Adipocyte (in vitro differentiated cells): ENCODE data around the gene ENO4.

Experiments
- DNase-seq: peaks from one replicate; pipeline ENCODE4 v3.0.0-alpha.2; 2015; ENCODE audit warnings: low read depth
- H3K27me3 ChIP-seq: replicated peaks from 2 replicates; pipeline ENCODE4 v1.7.0; 2013; ENCODE audit warnings: mild to moderate bottlenecking, low read length, moderate library complexity; ENCODE audit not compliant: control insufficient read depth, insufficient read depth
- H3K36me3 ChIP-seq: 2 replicates; pipeline ENCODE4 v1.7.0; 2013; ENCODE audit warnings: low read length, mild to moderate bottlenecking, moderate library complexity; ENCODE audit not compliant: control insufficient read depth, insufficient read depth, severe bottlenecking
- H3K4me1 ChIP-seq: 2 replicates; pipeline ENCODE4 v1.7.0; 2013; ENCODE audit warnings: mild to moderate bottlenecking, low read length, moderate library complexity; ENCODE audit not compliant: control insufficient read depth, insufficient read depth
- H3K4me3 ChIP-seq: 2 replicates; pipeline ENCODE4 v1.7.0; 2013; ENCODE audit warnings: mild to moderate bottlenecking, low read length, moderate library complexity
- H3K9ac ChIP-seq: 2 replicates; pipeline ENCODE4 v1.7.0; 2013; ENCODE audit warnings: mild to moderate bottlenecking, low read length, moderate library complexity
- H3K9me3 ChIP-seq: 2 replicates; pipeline ENCODE4 v1.7.0; 2013; ENCODE audit warnings: mild to moderate bottlenecking, low read length, moderate library complexity; ENCODE audit not compliant: control insufficient read depth

Gene ENO4

GRCh38 chr10:116833986-116834985, 15.0 kb upstream of the ENO4 start:
- Histone ChIP-seq H3K4me1 (no peaks in the 10 kb centered on the region), H3K27me3 (peaks cover 24% of the 10 kb centered on the region), H3K36me3 (no peaks in the 10 kb centered on the region), H3K9ac (no peak overlapping the region), H3K4me3 (no peak overlapping the region), H3K9me3 (no peaks in the 10 kb centered on the region)
- no peak for DNase-seq

- H3K4me1 ChIP-seq = no peaks in the 10 kb centered on the region
- DNase-seq = no peak
These were observed 13.6 kb upstream of the ENO4 start for GRCh38 chr10:116835658-116836057.

DNA sequence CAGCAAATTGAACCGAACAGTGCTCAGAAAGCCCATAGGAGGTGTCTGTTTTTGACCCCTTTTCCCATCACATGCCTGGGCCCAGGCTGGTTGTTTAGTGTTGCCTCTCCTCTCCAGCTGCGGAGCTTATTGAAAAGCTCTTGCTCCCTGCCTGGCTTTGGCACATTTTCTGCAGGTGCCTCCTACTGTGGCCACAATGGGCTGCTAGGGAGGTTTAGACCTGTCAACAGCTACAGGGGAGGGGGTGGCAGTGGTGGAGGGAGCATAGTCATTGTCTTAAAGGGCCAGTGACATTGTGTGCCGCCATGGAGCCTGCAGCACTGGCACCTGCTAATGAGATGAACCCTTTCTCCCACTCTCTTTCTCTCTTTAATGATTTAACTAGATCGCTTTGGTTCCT, 13.2 kb upstream of the ENO4 start:
- H3K27me3 ChIP-seq = peaks cover 24% of the 10 kb centered on the region
- DNase-seq = no peak
- H3K4me1 ChIP-seq = no peaks in the 10 kb centered on the region
- H3K9me3 ChIP-seq = no peaks in the 10 kb centered on the region
- H3K4me3 ChIP-seq = no peak overlapping the region
- H3K36me3 ChIP-seq = no peaks in the 10 kb centered on the region
- H3K9ac ChIP-seq = no peak overlapping the region

More at GRCh38 chr10:116835658-116836057, 13.6 kb upstream of the ENO4 start:
- H3K27me3 ChIP-seq = peaks cover 24% of the 10 kb centered on the region
- H3K36me3 ChIP-seq = no peaks in the 10 kb centered on the region
- H3K9me3 ChIP-seq = no peaks in the 10 kb centered on the region
- no peak overlapping the region for H3K9ac ChIP-seq
- H3K4me3 ChIP-seq = no peak overlapping the region

DNA sequence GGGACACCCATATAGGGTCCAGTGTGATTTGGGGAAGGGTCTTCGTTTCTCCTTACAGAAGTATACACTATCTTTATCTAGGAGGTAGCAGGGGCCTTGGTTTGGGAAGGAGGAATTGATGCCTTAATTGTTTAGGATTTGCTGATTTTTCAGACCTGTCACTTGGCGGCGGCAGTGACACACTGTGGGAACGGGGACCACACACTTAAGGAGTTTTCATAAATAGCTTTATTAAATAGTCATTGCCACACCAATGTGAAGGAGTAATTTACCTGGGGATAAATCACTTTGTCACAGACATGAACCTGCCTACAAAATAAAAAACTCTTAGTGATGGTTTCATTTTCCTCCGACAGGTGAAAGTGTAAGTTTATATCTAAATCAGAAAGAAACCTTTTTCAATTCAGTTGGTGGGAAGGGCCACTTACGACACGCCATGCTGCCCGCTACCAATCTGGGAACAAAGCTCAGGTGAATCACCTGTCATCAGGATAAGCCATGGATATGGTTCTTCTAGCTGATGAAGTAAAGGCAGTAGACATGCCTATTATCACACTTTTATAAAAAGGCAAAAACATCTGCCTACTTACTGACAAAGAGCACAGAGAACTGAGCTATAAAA, 12.3 kb upstream of the ENO4 start:
- H3K9ac ChIP-seq = no peak overlapping the region
- H3K4me1 ChIP-seq = no peaks in the 10 kb centered on the region
- no peaks in the 10 kb centered on the region for H3K9me3 ChIP-seq
- no peak overlapping the region for H3K4me3 ChIP-seq
- no peaks in the 10 kb centered on the region for H3K36me3 ChIP-seq
- peaks cover 24% of the 10 kb centered on the region for H3K27me3 ChIP-seq
- DNase-seq = peak; percentile 19

- Histone ChIP-seq H3K36me3 (no peaks in the 10 kb centered on the region), H3K9ac (no peak overlapping the region), H3K4me1 (no peaks in the 10 kb centered on the region), H3K27me3 (peaks cover 24% of the 10 kb centered on the region), H3K4me3 (no peak overlapping the region), H3K9me3 (no peaks in the 10 kb centered on the region)
- no peak for DNase-seq
These were observed 11.1 kb upstream of the ENO4 start for GRCh38 chr10:116838143-116838725.

DNA sequence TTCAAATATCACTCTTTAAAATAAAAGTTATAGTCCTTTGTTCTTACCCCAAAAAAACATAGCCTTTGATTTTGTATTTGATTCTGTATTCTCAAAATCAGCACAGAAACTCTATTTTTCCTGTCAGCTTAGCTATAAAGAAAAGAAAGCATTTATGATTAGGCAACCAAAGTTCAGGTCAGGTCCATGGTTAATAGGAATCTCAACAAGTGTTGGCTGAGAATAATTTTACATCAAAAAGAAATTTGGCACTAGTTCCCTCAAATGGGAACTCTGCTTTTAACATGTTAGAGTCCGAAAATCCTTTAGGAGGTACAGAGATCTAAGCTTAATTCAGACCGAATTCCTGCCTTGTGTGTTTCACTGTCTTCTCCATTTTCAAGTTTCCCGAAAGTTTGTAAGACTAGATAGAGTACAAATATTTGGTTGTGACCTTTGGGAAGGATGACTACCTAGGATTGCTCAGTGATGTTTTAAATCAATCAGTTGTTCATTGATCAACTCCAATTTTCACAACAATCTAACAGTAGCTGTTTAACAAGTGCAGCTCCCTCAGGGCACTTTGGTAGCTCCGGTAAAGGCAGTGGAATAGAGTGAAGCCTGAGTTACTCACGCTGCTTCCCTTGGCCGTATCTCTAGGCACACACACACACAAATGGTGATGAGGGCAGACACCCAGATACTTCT, 8.8 kb upstream of the ENO4 start:
- Histone ChIP-seq H3K4me3 (no peak overlapping the region), H3K9ac (no peak overlapping the region), H3K9me3 (no peaks in the 10 kb centered on the region), H3K4me1 (no peaks in the 10 kb centered on the region), H3K36me3 (no peaks in the 10 kb centered on the region), H3K27me3 (peaks cover 15% of the 10 kb centered on the region)
- no peak for DNase-seq

DNA sequence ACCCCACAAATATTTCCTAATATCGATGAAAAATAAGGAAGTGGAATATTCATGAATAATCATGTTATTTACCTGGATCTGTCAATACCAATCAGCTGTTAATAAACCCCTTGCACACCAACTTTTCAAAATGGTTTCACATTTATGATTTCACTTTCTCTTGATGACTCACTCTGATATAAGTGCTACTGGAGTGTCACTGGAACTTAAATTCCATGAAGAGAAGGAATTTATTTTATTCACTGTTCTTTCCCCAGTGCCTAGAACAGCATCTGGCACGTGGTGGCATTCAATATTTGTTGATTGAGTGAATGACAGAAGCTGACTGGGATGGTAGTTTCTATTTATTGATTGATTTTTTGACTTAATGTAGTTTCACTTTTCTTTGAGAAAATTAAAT, 3.5 kb upstream of the ENO4 start:
- DNase-seq = no peak
- H3K4me3 ChIP-seq = no peak overlapping the region
- H3K4me1 ChIP-seq = peaks cover 6% of the 10 kb centered on the region
- H3K9ac ChIP-seq = no peak overlapping the region
- no peaks in the 10 kb centered on the region for H3K9me3 ChIP-seq
- no peaks in the 10 kb centered on the region for H3K36me3 ChIP-seq
- H3K27me3 ChIP-seq = no peaks in the 10 kb centered on the region

- peak overlapping the region; percentile 85 for H3K9ac ChIP-seq
- peaks cover 6% of the 10 kb centered on the region for H3K4me1 ChIP-seq
- DNase-seq = no peak
- H3K36me3 ChIP-seq = no peaks in the 10 kb centered on the region
- peaks cover 2% of the 10 kb centered on the region for H3K27me3 ChIP-seq
- peak overlapping the region; percentile 86 for H3K4me3 ChIP-seq
- no peaks in the 10 kb centered on the region for H3K9me3 ChIP-seq
These were observed 1.0 kb upstream of the ENO4 start for GRCh38 chr10:116848032-116848943.

- peaks cover 2% of the 10 kb centered on the region for H3K27me3 ChIP-seq
- H3K4me3 ChIP-seq = peak overlapping the region; percentile 86
- no peak for DNase-seq
- peaks cover 6% of the 10 kb centered on the region for H3K4me1 ChIP-seq
- peak overlapping the region; percentile 85 for H3K9ac ChIP-seq
- no peaks in the 10 kb centered on the region for H3K9me3 ChIP-seq
- H3K36me3 ChIP-seq = no peaks in the 10 kb centered on the region
These were observed 403 bp upstream of the ENO4 start for GRCh38 chr10:116848944-116849247.

- peak overlapping the region; percentile 85 for H3K9ac ChIP-seq
- DNase-seq = no peak
- peaks cover 2% of the 10 kb centered on the region for H3K27me3 ChIP-seq
- peak overlapping the region; percentile 86 for H3K4me3 ChIP-seq
- no peaks in the 10 kb centered on the region for H3K9me3 ChIP-seq
- H3K36me3 ChIP-seq = no peaks in the 10 kb centered on the region
- H3K4me1 ChIP-seq = peaks cover 6% of the 10 kb centered on the region
These were observed 836 bp downstream of the ENO4 start for GRCh38 chr10:116850058-116850611.
